Ascending aorta (tissue), 2 donors: ENCODE results near the gene CLCN4. TPM values are rescaled to one million over a fixed set of nuclear protein-coding genes. Genes with fewer than 3 reads are reported as not detected.

Experiments used
- DNase-seq, 2 donors: peaks; one replicate each; pipeline ENCODE4 v3.0.0-alpha.2; 2019; ENCODE audit warnings: low spot score in 2 of 2
- H3K27ac ChIP-seq, 2 donors: fragments of 200-600 bp; sonication (generic); one replicate each; pipeline ENCODE4 v1.5.1; 2016 to 2017; ENCODE audit warnings: mild to moderate bottlenecking in 1 of 2
- H3K27me3 ChIP-seq: fragments of 200-600 bp; sonication (generic); one replicate; pipeline ENCODE4 v1.5.1; 2017
- H3K36me3 ChIP-seq, 2 donors: fragments of 200-600 bp; sonication (generic); one replicate each; pipeline ENCODE4 v1.5.1; 2016
- H3K4me1 ChIP-seq, 2 donors: fragments of 200-600 bp; sonication (generic); one replicate each; pipeline ENCODE4 v1.5.1; 2016 to 2017; ENCODE audit warnings: mild to moderate bottlenecking in 1 of 2
- H3K4me3 ChIP-seq, 2 donors: fragments of 200-600 bp; sonication (generic); one replicate each; pipeline ENCODE4 v1.5.1; 2016 to 2017; ENCODE audit warnings: mild to moderate bottlenecking in 1 of 2
- H3K9me3 ChIP-seq, 2 donors: fragments of 200-600 bp; sonication (generic); one replicate each; pipeline ENCODE4 v1.5.1; 2016
- intact Hi-C: fragments of 100-400 bp; cut with DNase I; formaldehyde crosslinking; loops from one replicate; pipeline ENCODE4 v1.15.1; 2023
- total RNA-seq: library from RNA; depleted of rRNA; stranded (reverse); fragments of >200 nt; gene quantifications from one replicate; pipeline ENCODE4 v1.1.0, GENCODE V29; 2016
- TF ChIP-seq, protein P1 (sequence below), 3 experiments: fragments of 200-600 bp in 2 of 3; fragments of 450-650 bp in 1 of 3; sonication (generic) in 2 of 3; IDR thresholded peaks; one replicate each; pipeline ENCODE4 v1.5.1; 2016 to 2019; ENCODE audit warnings: antibody characterized with exemption in 3 of 3, mild to moderate bottlenecking in 1 of 3, moderate library complexity in 1 of 3

CLCN4 gene
- total RNA-seq, 1 donor from 2014 or later = 4.4 TPM

GRCh38 chrX:10237241-10237640 lies 80.5 kb downstream of the CLCN4 start:
- H3K27me3 ChIP-seq = no peaks in the 10 kb centered on the region
- H3K9me3 ChIP-seq = no peaks in the 10 kb centered on the region
- TF ChIP-seq, protein P1, sequence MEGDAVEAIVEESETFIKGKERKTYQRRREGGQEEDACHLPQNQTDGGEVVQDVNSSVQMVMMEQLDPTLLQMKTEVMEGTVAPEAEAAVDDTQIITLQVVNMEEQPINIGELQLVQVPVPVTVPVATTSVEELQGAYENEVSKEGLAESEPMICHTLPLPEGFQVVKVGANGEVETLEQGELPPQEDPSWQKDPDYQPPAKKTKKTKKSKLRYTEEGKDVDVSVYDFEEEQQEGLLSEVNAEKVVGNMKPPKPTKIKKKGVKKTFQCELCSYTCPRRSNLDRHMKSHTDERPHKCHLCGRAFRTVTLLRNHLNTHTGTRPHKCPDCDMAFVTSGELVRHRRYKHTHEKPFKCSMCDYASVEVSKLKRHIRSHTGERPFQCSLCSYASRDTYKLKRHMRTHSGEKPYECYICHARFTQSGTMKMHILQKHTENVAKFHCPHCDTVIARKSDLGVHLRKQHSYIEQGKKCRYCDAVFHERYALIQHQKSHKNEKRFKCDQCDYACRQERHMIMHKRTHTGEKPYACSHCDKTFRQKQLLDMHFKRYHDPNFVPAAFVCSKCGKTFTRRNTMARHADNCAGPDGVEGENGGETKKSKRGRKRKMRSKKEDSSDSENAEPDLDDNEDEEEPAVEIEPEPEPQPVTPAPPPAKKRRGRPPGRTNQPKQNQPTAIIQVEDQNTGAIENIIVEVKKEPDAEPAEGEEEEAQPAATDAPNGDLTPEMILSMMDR (IDR thresholded peaks at IDR 0.05) = no peak
- H3K27ac ChIP-seq = no peak overlapping the region
- intact Hi-C loops = no loop called here
- DNase-seq = no peak
- no peaks in the 10 kb centered on the region for H3K36me3 ChIP-seq
- H3K4me1 ChIP-seq = no peaks in the 10 kb centered on the region
- no peak overlapping the region for H3K4me3 ChIP-seq

- H3K36me3 ChIP-seq = no peaks in the 10 kb centered on the region
- DNase-seq = no peak
- H3K4me1 ChIP-seq = no peaks in the 10 kb centered on the region
- TF ChIP-seq, protein P1 (IDR thresholded peaks at IDR 0.05) = no peak
- no peak overlapping the region for H3K27ac ChIP-seq
- intact Hi-C loops = no loop called here
- no peak overlapping the region for H3K4me3 ChIP-seq
- no peaks in the 10 kb centered on the region for H3K27me3 ChIP-seq
- H3K9me3 ChIP-seq = no peaks in the 10 kb centered on the region
These were observed 82.9 kb downstream of the CLCN4 start for GRCh38 chrX:10239611-10240064.

- Histone ChIP-seq H3K36me3 (no peaks in the 10 kb centered on the region), H3K9me3 (no peaks in the 10 kb centered on the region), H3K4me3 (no peak overlapping the region), H3K4me1 (no peaks in the 10 kb centered on the region), H3K27ac (no peak overlapping the region), H3K27me3 (no peaks in the 10 kb centered on the region)
- TF ChIP-seq, protein P1 (IDR thresholded peaks at IDR 0.05) = no peak
- no peak for DNase-seq
- intact Hi-C loops = no loop called here
These were observed 84.1 kb downstream of the CLCN4 start for GRCh38 chrX:10240918-10241317.

- TF ChIP-seq, protein P1 (IDR thresholded peaks at IDR 0.05) = no peak
- Histone ChIP-seq H3K27ac (no peak overlapping the region), H3K27me3 (no peaks in the 10 kb centered on the region), H3K4me1 (no peaks in the 10 kb centered on the region), H3K36me3 (no peaks in the 10 kb centered on the region), H3K4me3 (no peak overlapping the region), H3K9me3 (no peaks in the 10 kb centered on the region)
- intact Hi-C loops = no loop called here
- DNase-seq = no peak
These were observed 85.3 kb downstream of the CLCN4 start for GRCh38 chrX:10242026-10242425.

DNA sequence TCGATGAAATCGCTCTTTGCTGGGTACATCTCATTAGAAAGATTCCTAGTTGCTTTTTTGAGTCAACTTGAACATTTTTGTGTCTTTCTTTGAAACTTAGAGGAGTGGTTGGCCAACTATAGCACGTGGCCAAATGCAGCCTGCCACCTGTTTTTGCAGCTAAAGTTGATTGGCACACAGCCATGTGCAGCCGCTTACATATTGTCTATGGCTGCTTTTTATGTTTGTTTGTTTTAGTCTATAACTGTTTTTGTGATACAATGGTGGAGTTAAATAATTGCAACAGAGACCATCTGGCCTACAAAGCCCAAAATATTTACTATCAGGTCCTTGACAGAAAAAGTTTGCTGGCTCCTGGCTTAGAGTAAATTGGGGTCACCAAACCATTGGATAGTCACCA lies 86.3 kb downstream of the CLCN4 start:
- no peaks in the 10 kb centered on the region for H3K9me3 ChIP-seq
- no peaks in the 10 kb centered on the region for H3K36me3 ChIP-seq
- H3K4me1 ChIP-seq = no peaks in the 10 kb centered on the region
- intact Hi-C loops = no loop called here
- no peak for DNase-seq
- TF ChIP-seq, protein P1 (IDR thresholded peaks at IDR 0.05) = no peak
- H3K27me3 ChIP-seq = no peaks in the 10 kb centered on the region
- no peak overlapping the region for H3K27ac ChIP-seq
- H3K4me3 ChIP-seq = no peak overlapping the region
